Measurements from ENCODE around the gene QSOX1. TPM values are rescaled to one million over a fixed set of nuclear protein-coding genes. Genes with fewer than 3 reads are reported as not detected.
"Not testable (repeated sequence)": the region's sequence is repeated elsewhere in the genome, so short reads cannot be mapped to it uniquely, and the experiment has no call there.

The QSOX1 gene
- total RNA-seq, 2 experiments from 2014 or later: 18.3 to 31.6 TPM

DNA sequence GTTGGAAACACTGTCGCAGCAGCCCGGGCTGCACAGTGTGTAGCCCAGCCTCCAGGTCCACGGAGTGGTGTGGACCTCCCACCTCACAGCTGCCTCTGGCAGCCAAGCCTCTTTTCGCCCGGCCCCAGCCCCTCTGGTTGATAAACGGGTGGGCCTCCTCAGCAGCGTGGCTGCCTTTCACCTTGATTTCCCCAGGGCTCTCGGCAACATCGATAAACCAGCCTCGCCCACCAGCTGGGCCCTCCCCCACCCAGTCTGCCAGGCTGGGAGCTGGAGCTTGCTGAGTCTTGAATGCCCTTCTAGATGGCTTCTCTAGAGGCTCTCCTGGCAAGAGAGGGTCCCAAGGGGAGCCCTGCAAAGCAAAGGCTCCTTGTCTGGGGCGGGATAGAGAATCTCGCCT, 44.3 kb downstream of the QSOX1 start:
- Mint-ChIP-seq H3K4me3 (no peak overlapping the region), H3K4me1 (no peaks in the 10 kb centered on the region), H3K9me3 (ENCODE audit: low read depth) (no peaks in the 10 kb centered on the region), H3K27ac (no peak overlapping the region), H3K36me3 (ENCODE audit: low read depth) (peaks cover 2% of the 10 kb centered on the region), H3K27me3 (no peaks in the 10 kb centered on the region)
- no peak for DNase-seq
- ChIA-PET CTCF (interaction anchor here (1.3 kb wide), 2 partner anchors 11 kb away, joined by 3 to 8 read pairs; no protein-coding TSS in a partner anchor), POLR2A (no interaction called here)
- ATAC-seq: no peak
- intact Hi-C loops (cut with DNase I, micrococcal nuclease): no loop called here

- H3K27ac Mint-ChIP-seq: no peak overlapping the region
Measured at GRCh38 chr1:180201451-180202200, 47.0 kb downstream of the QSOX1 start.

GRCh38 chr1:180202588-180202987, 47.9 kb downstream of the QSOX1 start:
- DNase-seq; H3K27ac Mint-ChIP-seq; POLR2A ChIA-PET; H3K27me3 Mint-ChIP-seq; H3K4me1 Mint-ChIP-seq; intact Hi-C loops (cut with DNase I, micrococcal nuclease); H3K36me3 Mint-ChIP-seq (ENCODE audit: low read depth); ATAC-seq; H3K9me3 Mint-ChIP-seq (ENCODE audit: low read depth); H3K4me3 Mint-ChIP-seq: not testable (repeated sequence)
- CTCF ChIA-PET: interaction anchor here (1.0 to 1.1 kb wide), 2 partner anchors 22 to 24 kb away, joined by 3 read pairs; no protein-coding TSS in a partner anchor

More at GRCh38 chr1:180201451-180202200, 47.0 kb downstream of the QSOX1 start:
- Mint-ChIP-seq H3K36me3 (ENCODE audit: low read depth) (no peaks in the 10 kb centered on the region), H3K4me3 (no peak overlapping the region), H3K4me1 (no peaks in the 10 kb centered on the region), H3K27me3 (no peaks in the 10 kb centered on the region), H3K9me3 (ENCODE audit: low read depth) (no peaks in the 10 kb centered on the region)
- ATAC-seq (no peak), DNase-seq (no peak)
- intact Hi-C loops (cut with DNase I, micrococcal nuclease): no loop called here
- CTCF ChIA-PET: interaction anchor here (0.7 to 2.0 kb wide), 2 partner anchors 23 to 92 kb away, joined by 3 to 8 read pairs; no protein-coding TSS in a partner anchor
- POLR2A ChIA-PET: no interaction called here

GRCh38 chr1:180204231-180204630, 49.6 kb downstream of the QSOX1 start:
- no peaks in the 10 kb centered on the region for H3K27me3 Mint-ChIP-seq
- no peak for DNase-seq
- no peaks in the 10 kb centered on the region for H3K4me1 Mint-ChIP-seq
- intact Hi-C loops (cut with DNase I, micrococcal nuclease): no loop called here
- H3K36me3 Mint-ChIP-seq (ENCODE audit: low read depth): no peaks in the 10 kb centered on the region
- no peak overlapping the region for H3K27ac Mint-ChIP-seq
- H3K9me3 Mint-ChIP-seq (ENCODE audit: low read depth): no peaks in the 10 kb centered on the region
- H3K4me3 Mint-ChIP-seq: no peak overlapping the region
- ATAC-seq: no peak
- ChIA-PET CTCF (no interaction called here), POLR2A (no interaction called here)

DNA sequence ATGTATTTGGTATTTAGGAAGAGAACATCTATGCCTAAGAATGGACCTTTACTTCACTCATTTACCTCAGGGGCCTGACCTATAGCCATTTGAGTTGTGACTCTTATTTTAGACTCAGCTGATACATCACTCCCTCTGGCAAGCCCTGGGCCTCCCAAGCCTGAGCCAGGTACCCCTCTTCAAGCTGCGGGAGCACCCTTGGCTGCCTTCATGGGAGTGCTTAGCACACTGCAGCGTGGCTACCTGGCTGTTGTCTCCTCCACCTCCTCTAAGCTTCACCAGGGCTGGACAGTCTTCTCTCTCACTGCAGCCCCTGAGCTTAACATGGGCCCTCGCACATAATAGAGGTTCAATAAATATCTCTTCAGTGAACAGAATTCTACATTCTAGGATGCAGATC, 51.9 kb downstream of the QSOX1 start:
- Mint-ChIP-seq H3K27ac (no peak overlapping the region), H3K27me3 (no peaks in the 10 kb centered on the region), H3K9me3 (ENCODE audit: low read depth) (no peaks in the 10 kb centered on the region), H3K4me3 (no peak overlapping the region), H3K36me3 (ENCODE audit: low read depth) (no peaks in the 10 kb centered on the region), H3K4me1 (no peaks in the 10 kb centered on the region)
- intact Hi-C loops (cut with DNase I, micrococcal nuclease): no loop called here
- ChIA-PET POLR2A (no interaction called here), CTCF (interaction anchor here (0.6 to 1.3 kb wide), 2 partner anchors 10 to 339 kb away, joined by 3 to 4 read pairs; no protein-coding TSS in a partner anchor)
- DNase-seq (no peak), ATAC-seq (no peak)

- H3K4me1 Mint-ChIP-seq: peaks cover 2% of the 10 kb centered on the region
- no peaks in the 10 kb centered on the region for H3K36me3 Mint-ChIP-seq (ENCODE audit: low read depth)
- ATAC-seq (no peak), DNase-seq (no peak)
- H3K27ac Mint-ChIP-seq: no peak overlapping the region
- CTCF ChIA-PET: interaction anchor here (0.6 to 0.9 kb wide), 2 partner anchors 169 to 294 kb away, joined by 3 to 4 read pairs; partner anchors contain the start of gene ACBD6
- POLR2A ChIA-PET: no interaction called here
- intact Hi-C loops (cut with DNase I, micrococcal nuclease): no loop called here
- no peaks in the 10 kb centered on the region for H3K9me3 Mint-ChIP-seq (ENCODE audit: low read depth)
- H3K27me3 Mint-ChIP-seq: peaks cover 3% of the 10 kb centered on the region
- H3K4me3 Mint-ChIP-seq: no peak overlapping the region
Measured at GRCh38 chr1:180208264-180208663, 53.6 kb downstream of the QSOX1 start.

DNA sequence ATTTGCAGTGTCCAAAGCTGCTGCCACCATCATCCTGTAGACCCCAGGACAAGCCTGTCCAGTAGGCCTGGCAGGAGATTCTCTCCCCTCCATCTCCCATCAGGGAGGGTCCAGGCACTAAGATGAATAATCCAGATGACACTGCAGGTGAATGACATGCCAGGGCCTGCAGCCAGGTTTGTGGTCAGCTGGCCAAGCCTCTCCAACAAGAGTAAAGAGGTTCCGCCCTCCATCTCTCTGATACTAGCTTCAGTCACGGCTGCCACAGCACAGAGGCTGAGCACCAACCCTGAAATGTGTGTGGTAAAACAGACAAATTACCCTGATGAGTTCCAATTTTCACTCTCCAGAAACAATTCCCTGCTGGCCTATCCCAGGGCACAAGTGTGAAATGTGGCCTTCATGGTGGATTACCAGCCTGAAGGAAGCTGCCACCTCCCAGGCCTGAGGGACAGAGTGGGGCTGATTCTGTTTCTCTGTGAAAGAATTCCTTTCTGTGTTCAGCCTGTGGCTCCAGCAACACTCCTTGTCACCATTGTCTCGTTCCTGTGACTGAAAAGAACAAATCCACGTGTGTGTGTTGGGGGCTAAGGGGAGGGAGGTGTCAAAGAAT, 55.4 kb downstream of the QSOX1 start:
- no peaks in the 10 kb centered on the region for H3K9me3 Mint-ChIP-seq (ENCODE audit: low read depth)
- CTCF ChIA-PET: interaction anchor here (0.7 to 1.4 kb wide), 4 partner anchors 11 to 31 kb away, joined by 3 read pairs; no protein-coding TSS in a partner anchor

GRCh38 chr1:180211156-180211859, 56.6 kb downstream of the QSOX1 start:
- intact Hi-C loops (cut with DNase I, micrococcal nuclease): no loop called here
- Mint-ChIP-seq H3K36me3 (ENCODE audit: low read depth) (no peaks in the 10 kb centered on the region), H3K4me1 (peaks cover 18% of the 10 kb centered on the region), H3K27me3 (peaks cover 3% of the 10 kb centered on the region), H3K9me3 (ENCODE audit: low read depth) (no peaks in the 10 kb centered on the region), H3K4me3 (no peak overlapping the region), H3K27ac (no peak overlapping the region)
- POLR2A ChIA-PET: no interaction called here
- no peak for ATAC-seq
- CTCF ChIA-PET: interaction anchor here (0.6 to 1.4 kb wide), 3 partner anchors 10 to 33 kb away, joined by 3 read pairs; no protein-coding TSS in a partner anchor
- DNase-seq: no peak

More for the DNA sequence above, 55.4 kb downstream of the QSOX1 start:
- no peak for DNase-seq
- POLR2A ChIA-PET: no interaction called here
- intact Hi-C loops (cut with DNase I, micrococcal nuclease): no loop called here
- H3K27ac Mint-ChIP-seq: no peak overlapping the region
- H3K36me3 Mint-ChIP-seq (ENCODE audit: low read depth): no peaks in the 10 kb centered on the region
- peaks cover 3% of the 10 kb centered on the region for H3K27me3 Mint-ChIP-seq
- H3K4me1 Mint-ChIP-seq: peaks cover 10% of the 10 kb centered on the region
- no peak overlapping the region for H3K4me3 Mint-ChIP-seq
- no peak for ATAC-seq

DNA sequence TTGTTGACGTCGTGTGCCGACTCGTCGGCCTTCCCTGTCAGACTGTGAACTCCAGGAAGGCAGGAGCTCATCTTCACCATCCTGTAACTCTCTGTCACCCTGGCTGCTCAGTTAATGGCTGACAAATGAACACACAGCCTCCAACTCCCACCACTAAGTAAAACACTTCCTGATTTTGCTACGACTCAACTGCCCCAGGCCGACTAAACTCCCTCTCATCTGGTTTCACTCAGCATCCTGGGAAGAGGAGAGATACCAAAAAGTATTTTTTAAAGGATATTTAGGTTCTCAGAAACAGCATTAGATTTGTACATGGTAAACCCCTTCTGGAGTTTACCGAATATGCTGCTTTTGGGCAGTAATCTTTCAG, 57.2 kb downstream of the QSOX1 start:
- Mint-ChIP-seq H3K4me1 (peaks cover 18% of the 10 kb centered on the region), H3K9me3 (ENCODE audit: low read depth) (no peaks in the 10 kb centered on the region), H3K27ac (no peak overlapping the region), H3K36me3 (ENCODE audit: low read depth) (no peaks in the 10 kb centered on the region), H3K27me3 (peaks cover 3% of the 10 kb centered on the region), H3K4me3 (no peak overlapping the region)
- ATAC-seq: no peak
- intact Hi-C loops (cut with DNase I, micrococcal nuclease): loop anchor here in 1 of 2 experiments (2.0 kb wide), 1 partner anchor 57 kb away; the partner anchor contains the start of gene QSOX1
- CTCF ChIA-PET: interaction anchor here (0.6 to 1.0 kb wide), 2 partner anchors 32 to 34 kb away, joined by 3 read pairs; no protein-coding TSS in a partner anchor
- DNase-seq: no peak
- POLR2A ChIA-PET: no interaction called here

- DNase-seq: peak; percentile 78
- Mint-ChIP-seq H3K27ac (peak overlapping the region; percentile 61), H3K36me3 (ENCODE audit: low read depth) (no peaks in the 10 kb centered on the region), H3K4me3 (peak overlapping the region; percentile 20), H3K9me3 (ENCODE audit: low read depth) (no peaks in the 10 kb centered on the region), H3K27me3 (peaks cover 3% of the 10 kb centered on the region), H3K4me1 (peaks cover 18% of the 10 kb centered on the region)
- POLR2A ChIA-PET: no interaction called here
- ATAC-seq: peak; percentile 88
- CTCF ChIA-PET: interaction anchor here (1.2 to 1.4 kb wide), 2 partner anchors 9 to 87 kb away, joined by 4 to 5 read pairs; no protein-coding TSS in a partner anchor
- intact Hi-C loops (cut with DNase I, micrococcal nuclease): loop anchor here in 1 of 2 experiments (2.0 kb wide), 1 partner anchor 59 kb away; the partner anchor contains the start of gene QSOX1
Measured at GRCh38 chr1:180213401-180214170, 58.9 kb downstream of the QSOX1 start.

All from activated CD4-positive, alpha-beta T cell treated with anti-CD3 and anti-CD28 coated beads for 36 hours (primary cell).